ENCODE data around the gene LRRC3B.

Gene LRRC3B

GRCh38 chr3:26648461-26648860 lies 25.9 kb downstream of the LRRC3B start:
- DNase-seq: no peak
- Mint-ChIP-seq H3K4me1 (no peaks in the 10 kb centered on the region), H3K9me3 (no peaks in the 10 kb centered on the region), H3K27me3 (no peaks in the 10 kb centered on the region), H3K36me3 (no peaks in the 10 kb centered on the region), H3K4me3 (no peak overlapping the region), H3K27ac (no peak overlapping the region)
- CTCF ChIA-PET: no interaction called here

- DNase-seq: no peak
- Mint-ChIP-seq H3K27ac (no peak overlapping the region), H3K4me1 (no peaks in the 10 kb centered on the region), H3K4me3 (no peak overlapping the region), H3K36me3 (no peaks in the 10 kb centered on the region), H3K9me3 (no peaks in the 10 kb centered on the region), H3K27me3 (no peaks in the 10 kb centered on the region)
- CTCF ChIA-PET: no interaction called here
These were observed 29.6 kb downstream of the LRRC3B start for GRCh38 chr3:26652164-26652563.

- Mint-ChIP-seq H3K4me1 (no peaks in the 10 kb centered on the region), H3K27ac (no peak overlapping the region), H3K9me3 (no peaks in the 10 kb centered on the region), H3K4me3 (no peak overlapping the region), H3K36me3 (no peaks in the 10 kb centered on the region), H3K27me3 (no peaks in the 10 kb centered on the region)
- CTCF ChIA-PET: no interaction called here
- DNase-seq: no peak
These were observed 31.3 kb downstream of the LRRC3B start for GRCh38 chr3:26653811-26654425.

GRCh38 chr3:26655231-26655630 lies 32.7 kb downstream of the LRRC3B start:
- H3K4me3 Mint-ChIP-seq: no peak overlapping the region
- H3K36me3 Mint-ChIP-seq: no peaks in the 10 kb centered on the region
- H3K9me3 Mint-ChIP-seq: no peaks in the 10 kb centered on the region
- no peak for DNase-seq
- no peaks in the 10 kb centered on the region for H3K4me1 Mint-ChIP-seq
- CTCF ChIA-PET: no interaction called here
- H3K27ac Mint-ChIP-seq: no peak overlapping the region
- H3K27me3 Mint-ChIP-seq: no peaks in the 10 kb centered on the region

GRCh38 chr3:26657348-26657976 lies 34.9 kb downstream of the LRRC3B start:
- no peaks in the 10 kb centered on the region for H3K27me3 Mint-ChIP-seq
- no peaks in the 10 kb centered on the region for H3K9me3 Mint-ChIP-seq
- H3K36me3 Mint-ChIP-seq: no peaks in the 10 kb centered on the region
- H3K4me1 Mint-ChIP-seq: no peaks in the 10 kb centered on the region
- no peak overlapping the region for H3K4me3 Mint-ChIP-seq
- H3K27ac Mint-ChIP-seq: no peak overlapping the region
- DNase-seq: no peak
- CTCF ChIA-PET: no interaction called here

- no peak overlapping the region for H3K4me3 Mint-ChIP-seq
- no peaks in the 10 kb centered on the region for H3K36me3 Mint-ChIP-seq
- no peak for DNase-seq
- no peaks in the 10 kb centered on the region for H3K27me3 Mint-ChIP-seq
- CTCF ChIA-PET: no interaction called here
- no peaks in the 10 kb centered on the region for H3K4me1 Mint-ChIP-seq
- H3K27ac Mint-ChIP-seq: no peak overlapping the region
- no peaks in the 10 kb centered on the region for H3K9me3 Mint-ChIP-seq
These were observed 45.6 kb downstream of the LRRC3B start for GRCh38 chr3:26668171-26668570.

DNA sequence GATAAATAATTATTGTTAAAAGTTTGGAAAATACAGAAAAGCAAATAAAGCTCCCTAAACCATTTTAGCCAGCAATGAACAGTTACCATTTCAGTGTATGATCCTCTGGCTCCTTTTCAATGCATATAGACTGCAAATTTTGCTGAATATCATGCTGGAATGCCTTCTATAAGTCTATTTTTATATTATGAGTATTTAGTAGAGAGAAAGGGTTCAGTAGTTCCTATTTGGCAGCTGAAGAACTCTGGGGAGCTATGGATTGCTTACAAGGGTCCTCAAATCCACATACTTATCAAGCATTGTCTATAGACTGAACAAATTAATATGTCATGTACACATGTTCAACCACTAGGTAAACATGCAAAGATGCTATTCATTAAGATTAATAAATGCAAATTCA lies 46.1 kb downstream of the LRRC3B start:
- Mint-ChIP-seq H3K9me3 (no peaks in the 10 kb centered on the region), H3K36me3 (no peaks in the 10 kb centered on the region), H3K27ac (no peak overlapping the region), H3K4me3 (no peak overlapping the region), H3K4me1 (no peaks in the 10 kb centered on the region), H3K27me3 (no peaks in the 10 kb centered on the region)
- CTCF ChIA-PET: no interaction called here
- no peak for DNase-seq

DNA sequence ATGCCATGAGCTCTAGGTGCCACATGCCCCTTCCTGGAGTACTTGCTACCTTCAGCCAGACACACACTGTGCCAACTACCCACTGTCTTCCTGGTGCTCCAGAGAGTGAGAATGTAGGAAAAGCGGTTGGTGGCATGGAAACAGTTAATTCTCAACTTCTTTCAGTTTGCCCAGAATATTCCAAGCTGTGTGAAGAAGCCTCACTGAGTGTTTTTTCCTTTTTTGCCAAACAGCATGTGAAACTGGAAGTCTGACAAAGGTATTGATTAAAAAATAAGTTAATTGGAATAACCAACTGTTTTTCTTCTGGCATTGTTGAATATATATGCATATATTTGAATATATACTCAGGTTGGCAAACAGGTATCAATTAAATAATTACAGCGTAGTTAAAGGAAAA lies 52.8 kb downstream of the LRRC3B start:
- no peak overlapping the region for H3K4me3 Mint-ChIP-seq
- DNase-seq: no peak
- CTCF ChIA-PET: no interaction called here
- no peaks in the 10 kb centered on the region for H3K36me3 Mint-ChIP-seq
- no peaks in the 10 kb centered on the region for H3K4me1 Mint-ChIP-seq
- H3K27me3 Mint-ChIP-seq: no peaks in the 10 kb centered on the region
- H3K9me3 Mint-ChIP-seq: peaks cover 4% of the 10 kb centered on the region
- H3K27ac Mint-ChIP-seq: no peak overlapping the region

DNA sequence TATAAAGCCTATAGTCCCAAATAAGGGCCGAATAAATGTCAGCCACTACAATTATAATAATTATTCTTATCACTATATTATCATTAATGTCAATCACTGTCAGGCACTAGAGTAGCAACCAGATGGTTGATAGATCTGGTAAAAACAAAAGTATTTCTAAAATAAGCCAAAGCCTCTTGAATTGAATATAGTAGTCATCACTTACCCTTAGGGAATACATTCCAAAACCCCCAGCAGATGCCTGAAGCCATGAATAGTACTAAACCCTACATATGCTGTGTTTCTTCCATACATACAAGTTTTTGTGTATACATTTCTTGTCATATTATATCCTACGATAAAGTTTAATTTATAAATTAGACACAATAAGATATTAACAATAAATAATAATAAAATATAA lies 59.1 kb downstream of the LRRC3B start:
- no peak overlapping the region for H3K27ac Mint-ChIP-seq
- H3K4me3 Mint-ChIP-seq: no peak overlapping the region
- no peaks in the 10 kb centered on the region for H3K4me1 Mint-ChIP-seq
- CTCF ChIA-PET: no interaction called here
- H3K36me3 Mint-ChIP-seq: no peaks in the 10 kb centered on the region
- peaks cover 4% of the 10 kb centered on the region for H3K9me3 Mint-ChIP-seq
- H3K27me3 Mint-ChIP-seq: no peaks in the 10 kb centered on the region
- no peak for DNase-seq

DNA sequence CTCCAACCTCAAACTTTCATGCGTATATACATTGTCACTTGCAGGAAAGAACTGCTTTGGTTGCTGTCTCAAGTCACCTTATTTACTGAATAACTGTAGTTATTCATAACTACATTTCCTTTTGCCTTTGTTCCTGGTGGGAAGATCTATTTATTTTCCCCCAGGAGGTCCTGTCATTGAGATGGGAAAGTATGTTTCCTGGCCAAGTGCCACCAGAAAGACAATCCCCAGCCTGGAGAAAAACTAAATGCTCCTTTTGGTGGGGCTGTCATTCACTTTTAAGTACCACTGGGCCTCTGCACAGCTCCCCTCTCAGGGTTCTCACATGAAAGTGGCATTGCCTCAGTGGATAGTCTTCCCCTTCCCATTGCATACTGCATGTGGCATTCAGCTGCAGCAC lies 59.8 kb downstream of the LRRC3B start:
- Mint-ChIP-seq H3K4me3 (no peak overlapping the region), H3K36me3 (no peaks in the 10 kb centered on the region), H3K9me3 (no peaks in the 10 kb centered on the region), H3K27me3 (no peaks in the 10 kb centered on the region), H3K4me1 (no peaks in the 10 kb centered on the region), H3K27ac (no peak overlapping the region)
- no peak for DNase-seq
- CTCF ChIA-PET: no interaction called here

GRCh38 chr3:26683902-26684301 lies 61.3 kb downstream of the LRRC3B start:
- H3K4me1 Mint-ChIP-seq: no peaks in the 10 kb centered on the region

DNA sequence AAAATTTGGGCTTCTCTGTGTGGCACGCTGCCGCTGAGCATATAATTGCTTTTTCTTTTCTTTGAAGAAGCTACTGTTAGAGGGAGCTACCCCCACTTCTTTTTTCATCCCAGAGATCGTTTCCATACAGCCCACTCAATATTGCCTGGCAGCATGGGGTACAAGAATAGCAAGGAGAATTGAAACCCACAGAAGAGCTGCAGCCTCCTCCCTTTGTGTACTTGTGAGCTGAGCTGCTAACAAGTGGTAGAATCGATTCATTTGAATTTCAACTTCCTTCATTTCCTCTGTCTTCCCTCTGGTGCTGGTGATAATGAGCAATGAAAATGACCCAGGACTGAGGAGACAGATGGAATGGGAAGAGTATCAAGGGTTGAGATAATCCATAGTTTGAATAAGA lies 64.9 kb downstream of the LRRC3B start:
- CTCF ChIA-PET: no interaction called here
- Mint-ChIP-seq H3K36me3 (no peaks in the 10 kb centered on the region), H3K4me3 (no peak overlapping the region), H3K27ac (no peak overlapping the region), H3K27me3 (no peaks in the 10 kb centered on the region), H3K4me1 (no peaks in the 10 kb centered on the region), H3K9me3 (peaks cover 4% of the 10 kb centered on the region)
- no peak for DNase-seq

More at GRCh38 chr3:26683902-26684301, 61.3 kb downstream of the LRRC3B start:
- Mint-ChIP-seq H3K36me3 (no peaks in the 10 kb centered on the region), H3K9me3 (peaks cover 4% of the 10 kb centered on the region), H3K27ac (no peak overlapping the region), H3K27me3 (no peaks in the 10 kb centered on the region), H3K4me3 (no peak overlapping the region)
- no peak for DNase-seq
- CTCF ChIA-PET: no interaction called here

- H3K4me3 Mint-ChIP-seq: no peak overlapping the region
- CTCF ChIA-PET: no interaction called here
- H3K27ac Mint-ChIP-seq: no peak overlapping the region
- no peaks in the 10 kb centered on the region for H3K36me3 Mint-ChIP-seq
- no peaks in the 10 kb centered on the region for H3K4me1 Mint-ChIP-seq
- peaks cover 3% of the 10 kb centered on the region for H3K9me3 Mint-ChIP-seq
- no peak for DNase-seq
- no peaks in the 10 kb centered on the region for H3K27me3 Mint-ChIP-seq
These were observed 77.0 kb downstream of the LRRC3B start for GRCh38 chr3:26699553-26699952.

GRCh38 chr3:26703519-26703918 lies 80.9 kb downstream of the LRRC3B start:
- Mint-ChIP-seq H3K27me3 (no peaks in the 10 kb centered on the region), H3K9me3 (no peaks in the 10 kb centered on the region), H3K27ac (no peak overlapping the region), H3K36me3 (no peaks in the 10 kb centered on the region), H3K4me1 (no peaks in the 10 kb centered on the region), H3K4me3 (no peak overlapping the region)
- DNase-seq: no peak
- CTCF ChIA-PET: no interaction called here

GRCh38 chr3:26704736-26705135 lies 82.2 kb downstream of the LRRC3B start:
- H3K27me3 Mint-ChIP-seq: no peaks in the 10 kb centered on the region
- no peak overlapping the region for H3K4me3 Mint-ChIP-seq
- no peak overlapping the region for H3K27ac Mint-ChIP-seq
- no peak for DNase-seq
- H3K36me3 Mint-ChIP-seq: no peaks in the 10 kb centered on the region
- CTCF ChIA-PET: no interaction called here
- H3K9me3 Mint-ChIP-seq: no peaks in the 10 kb centered on the region
- H3K4me1 Mint-ChIP-seq: no peaks in the 10 kb centered on the region

DNA sequence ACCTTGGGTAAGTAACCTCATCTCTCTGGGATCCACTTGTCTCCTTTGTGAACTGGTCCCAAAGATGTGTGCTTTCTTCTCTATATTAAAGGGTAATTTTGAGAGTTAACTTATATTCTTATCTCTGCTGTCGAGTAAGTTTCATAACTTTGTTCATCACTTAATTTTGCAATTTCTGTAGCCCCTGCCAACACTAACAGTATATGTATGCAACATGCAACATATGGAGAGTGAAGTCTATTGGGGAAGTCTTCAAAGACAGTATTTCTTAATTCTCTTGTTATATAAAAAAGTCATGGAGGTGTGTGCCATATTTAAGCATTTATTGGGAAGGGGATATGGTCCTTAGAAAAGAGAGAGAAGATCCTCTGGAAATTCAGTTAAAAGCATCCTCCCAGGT lies 85.9 kb downstream of the LRRC3B start:
- H3K27ac Mint-ChIP-seq: no peak overlapping the region
- CTCF ChIA-PET: no interaction called here
- no peak overlapping the region for H3K4me3 Mint-ChIP-seq
- no peak for DNase-seq
- no peaks in the 10 kb centered on the region for H3K36me3 Mint-ChIP-seq
- no peaks in the 10 kb centered on the region for H3K9me3 Mint-ChIP-seq
- no peaks in the 10 kb centered on the region for H3K27me3 Mint-ChIP-seq
- no peaks in the 10 kb centered on the region for H3K4me1 Mint-ChIP-seq
